HG02981 (cell line): ENCODE data around the gene PSAP.

Source experiments
- ATAC-seq: cut with Tn5 transposase; IDR thresholded peaks from one replicate; pipeline ENCODE4 v1.9.1; 2021; ENCODE audit warnings: mild to moderate bottlenecking, moderate library complexity; ENCODE audit not compliant: unreplicated experiment

The PSAP gene

GRCh38 chr10:71789871-71790270 lies 61.2 kb downstream of the PSAP start:
- ATAC-seq = no peak

GRCh38 chr10:71788954-71789353 lies 62.1 kb downstream of the PSAP start:
- no peak for ATAC-seq

GRCh38 chr10:71784679-71785272 lies 66.3 kb downstream of the PSAP start:
- ATAC-seq = no peak

DNA sequence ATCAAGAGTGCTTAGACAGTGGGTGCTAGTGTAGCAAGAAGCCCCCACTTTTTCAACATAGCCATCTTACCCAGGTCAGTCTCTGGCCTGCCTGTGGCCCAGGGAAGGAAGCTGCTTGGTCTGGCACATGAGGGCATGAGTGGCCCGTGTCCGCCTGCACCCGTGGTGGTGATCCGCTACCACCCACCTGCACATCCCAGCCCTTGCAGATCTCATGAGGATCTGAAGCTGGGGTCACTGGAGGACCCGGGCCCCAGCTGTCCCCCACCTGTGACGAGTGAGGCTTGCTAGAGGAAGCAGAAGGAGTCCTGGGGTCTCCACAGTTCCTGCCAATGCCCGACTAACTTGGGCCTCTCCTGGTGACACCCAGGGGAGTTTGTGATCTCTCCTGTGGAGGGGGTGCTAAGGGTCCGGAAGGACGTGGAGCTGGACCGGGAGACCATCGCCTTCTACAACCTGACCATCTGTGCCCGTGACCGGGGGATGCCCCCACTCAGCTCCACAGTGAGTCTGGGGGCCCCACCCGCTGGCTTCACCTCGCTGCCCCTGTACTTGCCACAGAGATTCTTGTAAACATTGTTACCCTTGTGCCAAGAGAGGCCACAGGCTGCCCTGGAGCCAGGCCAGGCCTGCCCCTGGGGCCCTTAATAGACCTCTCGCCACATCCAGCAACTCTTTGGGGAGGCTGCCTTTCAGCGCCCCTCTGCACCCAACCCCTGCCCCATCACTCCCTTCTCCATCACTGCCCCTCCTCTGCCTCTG lies 67.0 kb downstream of the PSAP start:
- no peak for ATAC-seq

DNA sequence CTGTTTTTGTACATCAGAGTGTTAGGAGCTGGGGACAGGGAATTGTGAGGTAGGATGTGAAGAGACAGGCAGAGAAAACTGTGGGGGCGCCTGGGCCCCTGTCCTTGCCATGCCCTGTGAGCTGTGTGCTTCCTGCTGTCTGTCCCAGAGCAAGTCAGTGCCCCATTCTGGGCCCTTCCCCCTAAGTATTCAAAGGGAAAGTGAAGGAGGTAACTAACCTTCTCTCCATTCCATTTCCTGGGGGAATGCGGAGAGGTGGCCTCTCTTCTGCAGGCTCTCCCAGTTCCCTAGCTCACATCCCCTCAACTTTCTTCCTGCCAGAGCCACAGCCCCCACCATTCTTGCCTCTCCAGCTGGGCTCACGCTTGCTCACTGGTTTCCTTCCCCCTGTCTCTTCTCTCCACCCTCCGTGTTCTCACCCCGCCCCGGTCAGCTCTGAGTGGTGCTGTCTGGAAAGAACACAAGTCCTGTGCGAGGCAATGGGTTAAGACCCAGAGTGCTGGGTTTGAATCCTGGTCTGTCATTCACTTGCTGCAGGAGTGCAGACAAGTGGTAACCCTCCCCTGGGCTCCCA lies 68.0 kb downstream of the PSAP start:
- ATAC-seq = no peak

DNA sequence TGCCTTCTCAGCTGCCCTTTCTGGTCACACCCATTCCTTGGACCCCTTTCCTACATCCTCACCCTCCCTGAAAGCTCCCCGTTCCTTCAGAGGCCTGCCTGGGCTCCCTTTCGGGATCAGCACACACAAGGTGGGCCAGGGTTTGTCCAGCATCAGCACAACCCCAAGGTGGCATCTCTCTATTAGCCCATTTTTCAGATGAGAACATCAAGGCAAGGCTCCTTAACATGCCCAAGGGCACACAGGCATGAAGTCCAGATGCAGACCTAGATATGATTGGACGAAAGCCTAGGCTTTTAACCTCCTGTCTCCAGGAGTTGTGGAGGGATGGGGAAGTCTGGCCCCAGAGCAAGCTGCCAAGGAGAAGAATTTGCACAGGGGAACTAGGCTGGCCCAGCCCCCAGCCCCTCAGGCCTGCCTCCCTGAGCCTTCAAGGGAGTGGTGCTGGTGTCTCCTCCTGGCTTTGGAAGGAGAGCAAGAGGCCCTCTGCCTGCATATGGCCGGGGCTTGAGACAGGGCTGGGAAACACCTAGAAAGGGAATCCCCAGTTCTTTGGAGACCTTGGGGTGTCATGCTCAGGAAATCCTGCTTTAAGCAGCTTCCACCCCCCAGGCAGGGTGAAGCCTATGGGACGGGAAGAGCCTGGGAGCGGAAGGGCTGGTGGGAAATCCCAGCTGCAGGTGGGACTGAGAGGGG lies 68.7 kb downstream of the PSAP start:
- no peak for ATAC-seq

DNA sequence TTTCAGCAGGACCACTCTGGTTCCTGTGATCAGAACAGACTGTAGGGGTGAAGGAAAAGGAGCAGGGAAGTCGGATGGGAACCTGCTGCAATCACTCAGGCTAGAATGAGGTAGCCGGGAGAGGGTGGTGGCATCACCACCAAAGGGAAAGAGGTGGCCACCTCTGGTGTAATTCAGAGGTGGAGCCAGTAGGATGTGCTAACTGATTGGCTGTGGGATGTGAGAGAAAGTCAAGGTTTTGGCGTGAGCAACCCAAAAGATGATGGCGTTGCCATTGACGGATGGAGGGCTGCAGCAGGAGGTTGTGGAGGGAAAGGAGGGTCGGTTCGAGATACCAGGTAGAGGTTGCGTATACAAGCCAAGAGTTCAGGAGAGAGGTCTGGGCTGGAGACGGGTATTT lies 70.3 kb downstream of the PSAP start:
- ATAC-seq = no peak

- ATAC-seq = no peak
Measured at GRCh38 chr10:71780156-71780555, 70.9 kb downstream of the PSAP start.

GRCh38 chr10:71779641-71780040 lies 71.4 kb downstream of the PSAP start:
- ATAC-seq = no peak

- no peak for ATAC-seq
Measured at GRCh38 chr10:71778071-71778825, 72.8 kb downstream of the PSAP start.

DNA sequence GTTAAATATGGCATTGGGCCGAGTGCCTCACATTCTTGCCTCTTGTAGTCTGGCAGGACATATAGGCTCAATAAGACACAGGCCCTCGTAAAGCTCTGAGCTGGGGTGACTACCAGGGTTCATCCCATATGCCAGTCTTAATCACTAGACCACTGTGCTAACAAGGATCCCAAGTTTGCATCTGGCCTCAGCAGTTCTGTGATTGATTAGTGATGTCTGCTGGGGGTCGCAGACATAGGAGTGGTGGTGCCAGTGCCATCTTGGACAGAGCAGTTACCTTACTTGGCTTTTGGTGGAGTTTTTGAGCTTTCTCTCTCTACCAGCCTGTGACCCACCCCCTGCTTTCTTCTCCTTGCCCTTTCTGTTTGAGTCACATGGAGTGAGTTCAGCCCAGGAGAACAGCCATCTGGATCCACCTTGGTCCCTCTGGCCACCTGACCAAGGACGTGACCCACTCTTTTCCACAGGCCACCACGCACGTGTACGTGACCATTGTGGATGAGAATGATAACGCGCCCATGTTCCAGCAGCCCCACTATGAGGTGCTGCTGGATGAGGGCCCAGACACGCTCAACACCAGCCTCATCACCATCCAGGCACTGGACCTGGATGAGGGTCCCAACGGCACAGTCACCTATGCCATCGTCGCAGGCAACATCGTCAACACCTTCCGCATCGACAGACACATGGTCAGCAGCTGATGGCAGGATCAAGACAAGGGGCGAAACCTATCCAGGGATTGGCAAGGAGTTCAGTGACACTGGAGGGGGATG lies 73.7 kb downstream of the PSAP start:
- ATAC-seq = no peak

- ATAC-seq = no peak
Measured at GRCh38 chr10:71776481-71776925, 74.5 kb downstream of the PSAP start.

- no peak for ATAC-seq
Measured at GRCh38 chr10:71774916-71775702, 75.9 kb downstream of the PSAP start.

- peak; percentile 62 for ATAC-seq
Measured at GRCh38 chr10:71773221-71773971, 77.7 kb downstream of the PSAP start, which contains the start of gene VSIR. TSS of gene VSIR (minus strand) at chr10:71773520. CDS start at chr10:71773439, 81 bp downstream.

- no peak for ATAC-seq
Measured at GRCh38 chr10:71772832-71773220, 78.2 kb downstream of the PSAP start.

- no peak for ATAC-seq
Measured at GRCh38 chr10:71771821-71772617, 79.0 kb downstream of the PSAP start.

DNA sequence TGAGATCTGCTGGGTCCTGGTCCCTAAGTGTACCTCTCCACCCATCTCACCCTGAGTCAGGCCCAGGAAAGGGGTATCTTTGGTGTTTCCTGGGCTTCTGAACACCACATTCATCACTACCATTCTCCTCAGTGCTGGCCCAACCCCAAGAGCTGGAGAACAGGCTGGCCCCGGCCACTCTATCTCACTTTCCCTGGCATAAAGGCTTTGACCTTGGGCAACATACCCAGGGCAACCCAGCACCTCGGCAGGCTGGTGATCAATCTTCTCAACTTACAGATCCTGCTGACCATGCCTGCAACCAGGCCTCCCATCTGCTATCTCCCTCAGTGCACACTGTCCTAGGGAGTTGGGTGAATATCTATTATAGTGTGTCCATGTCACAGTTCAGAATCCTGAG lies 79.8 kb downstream of the PSAP start:
- ATAC-seq = no peak

- no peak for ATAC-seq
Measured at GRCh38 chr10:71770789-71771188, 80.3 kb downstream of the PSAP start.
